IMR-90 (cell line): ENCODE results near the gene MRTFA. TPM values are rescaled to one million over a fixed set of nuclear protein-coding genes. Genes with fewer than 3 reads are reported as not detected.

ENCODE experiments used
- ATAC-seq: fragments of 200-7000 bp; cut with Tn5 transposase; 2 replicates; pipeline ENCODE4 v1.9.1; 2020; ENCODE audit warnings: low read depth, mild to moderate bottlenecking, moderate library complexity
- BruUV-seq: library from RNA; stranded (reverse); fragments of 400-500 nt; replicated peaks from 2 replicates; lab custom pipeline; 2021; lab: Mats Ljungman, UMichigan
- CTCF ChIA-PET: fragments of 300-600 bp; formaldehyde crosslinking; extraction: SDS; loops from one replicate; lab custom pipeline; 2021; ENCODE audit warnings: antibody characterized with exemption; lab: Yijun Ruan, JAX
- POLR2A ChIA-PET: fragments of 300-600 bp; sonication (Branson Sonifier 250); formaldehyde crosslinking; loops from one replicate; lab custom pipeline; 2022; ENCODE audit warnings: antibody characterized with exemption; ENCODE audit not compliant: unreplicated experiment; lab: Charles Lee
- DNase-seq: peaks from one replicate; pipeline ENCODE4 v3.0.0; 2013
- H2AFZ ChIP-seq: replicated peaks from 2 replicates; pipeline ENCODE3; 2013; ENCODE audit warnings: low read length, mild to moderate bottlenecking; ENCODE audit not compliant: poor library complexity
- H2AK5ac ChIP-seq: 2 replicates; pipeline ENCODE4 v1.6.1; 2013; ENCODE audit warnings: low read depth, low read length, inconsistent platforms
- H2AK9ac ChIP-seq: replicated peaks from 2 replicates; pipeline ENCODE3; 2013; ENCODE audit warnings: mild to moderate bottlenecking, low read depth, low read length, moderate library complexity; ENCODE audit not compliant: poor library complexity
- H2BK120ac ChIP-seq: 2 replicates; pipeline ENCODE4 v1.6.1; 2013; ENCODE audit warnings: low read depth, low read length, inconsistent platforms
- H2BK15ac ChIP-seq: 3 replicates; pipeline ENCODE4 v1.6.1; 2013; ENCODE audit warnings: low read depth, low read length, inconsistent platforms
- H2BK20ac ChIP-seq: 2 replicates; pipeline ENCODE4 v1.6.1; 2013; ENCODE audit warnings: low read depth, mild to moderate bottlenecking, inconsistent platforms, low read length, moderate library complexity
- H2BK5ac ChIP-seq: 2 replicates; pipeline ENCODE4 v1.6.1; 2013; ENCODE audit warnings: mild to moderate bottlenecking, low read depth, low read length, inconsistent platforms; ENCODE audit not compliant: poor library complexity, severe bottlenecking
- H3K14ac ChIP-seq: replicated peaks from 2 replicates; pipeline ENCODE4 v1.6.1; 2013; ENCODE audit warnings: low read depth, low read length, inconsistent platforms
- H3K18ac ChIP-seq: 2 replicates; pipeline ENCODE4 v1.6.1; 2013; ENCODE audit warnings: low read depth, low read length, control low read depth
- H3K23ac ChIP-seq: 2 replicates; pipeline ENCODE4 v1.6.1; 2013; ENCODE audit warnings: low read depth, low read length, inconsistent platforms
- H3K27ac ChIP-seq: 2 replicates; pipeline ENCODE4 v1.5.1; 2013; ENCODE audit warnings: mild to moderate bottlenecking, control low read depth, low read length; ENCODE audit not compliant: insufficient read depth
- H3K27me3 ChIP-seq: 2 replicates; pipeline ENCODE4 v1.6.1; 2013; ENCODE audit warnings: low read length; ENCODE audit not compliant: control insufficient read depth, insufficient read depth
- H3K36me3 ChIP-seq: 2 replicates; pipeline ENCODE4 v1.6.1; 2013; ENCODE audit warnings: low read length, mixed read lengths; ENCODE audit not compliant: control insufficient read depth, insufficient read depth
- H3K4ac ChIP-seq: 2 replicates; pipeline ENCODE4 v1.6.1; 2013; ENCODE audit warnings: low read depth, low read length, inconsistent platforms
- H3K4me1 ChIP-seq: 2 replicates; pipeline ENCODE4 v1.6.1; 2013; ENCODE audit warnings: low read length, mixed read lengths; ENCODE audit not compliant: control insufficient read depth, insufficient read depth
- H3K4me2 ChIP-seq: 2 replicates; pipeline ENCODE4 v1.6.1; 2013; ENCODE audit warnings: low read depth, mild to moderate bottlenecking, control low read depth, low read length, moderate library complexity
- H3K4me3 ChIP-seq: 2 replicates; pipeline ENCODE4 v1.5.1; 2013; ENCODE audit warnings: low read depth, mild to moderate bottlenecking, control low read depth, low read length, moderate library complexity; ENCODE audit not compliant: insufficient read depth
- H3K56ac ChIP-seq: 2 replicates; pipeline ENCODE4 v1.6.1; 2013; ENCODE audit warnings: low read length, inconsistent platforms; ENCODE audit not compliant: insufficient read depth; ENCODE audit errors: extremely low read depth
- H3K79me1 ChIP-seq, 2 experiments: 2 replicates each; pipeline ENCODE4 v1.6.1; 2013; ENCODE audit warnings: low read length in 2 of 2, inconsistent platforms in 1 of 2, low read depth in 1 of 2
- H3K9ac ChIP-seq: 2 replicates; pipeline ENCODE4 v1.6.1; 2013; ENCODE audit warnings: low read depth, low read length, control low read depth
- H3K9me1 ChIP-seq: 2 replicates; pipeline ENCODE4 v1.6.1; 2013; ENCODE audit warnings: low read length, inconsistent platforms; ENCODE audit not compliant: insufficient read depth
- H3K9me3 ChIP-seq: 2 replicates; pipeline ENCODE4 v1.6.1; 2013; ENCODE audit warnings: low read length; ENCODE audit not compliant: control insufficient read depth, insufficient read depth
- H4K20me1 ChIP-seq: 2 replicates; pipeline ENCODE4 v1.6.1; 2013; ENCODE audit warnings: low read length, inconsistent platforms; ENCODE audit not compliant: insufficient read depth
- H4K5ac ChIP-seq: 2 replicates; pipeline ENCODE4 v1.6.1; 2013; ENCODE audit warnings: mild to moderate bottlenecking, low read depth, low read length, control low read depth
- H4K8ac ChIP-seq, 2 experiments: 2 replicates each; pipeline ENCODE4 v1.6.1; 2013; ENCODE audit warnings: low read depth in 2 of 2, low read length in 2 of 2, control low read depth in 1 of 2, inconsistent platforms in 1 of 2
- H4K91ac ChIP-seq: 2 replicates; pipeline ENCODE4 v1.6.1; 2013; ENCODE audit warnings: low read depth, low read length, inconsistent platforms; ENCODE audit not compliant: insufficient read depth
- NFE2L2 ChIP-seq: fragments of 150-350 bp; IDR thresholded peaks from 2 replicates; pipeline ENCODE4 v1.6.1; 2016; ENCODE audit warnings: low read depth, mild to moderate bottlenecking, low read length
- dilution Hi-C: fragments of 300-500 bp; cut with HindIII; formaldehyde crosslinking; loops from one replicate; pipeline ENCODE4 v1.14.3; 2018; ENCODE audit warnings: low sequenced_read_pairs; ENCODE audit not compliant: unreplicated experiment
- in situ Hi-C: fragments of 300-500 bp; cut with MboI; formaldehyde crosslinking; loops from 3 replicates; pipeline ENCODE4 v1.14.3; 2019; ENCODE audit warnings: low sequenced_read_pairs, inconsistent platforms, mixed read lengths
- intact Hi-C: fragments of 100-400 bp; cut with micrococcal nuclease; formaldehyde crosslinking; loops from 2 replicates; pipeline ENCODE4 v1.10.0; 2022
- polyA plus RNA-seq, 3 experiments: library from polyadenylated mRNA; depleted of rRNA; stranded (reverse); fragments of >200 nt; gene quantifications; 2 replicates each; pipeline ENCODE4 v1.2.3, GENCODE V29; 2012; ENCODE audit warnings: low replicate concordance in 1 of 3
- total RNA-seq: library from RNA; depleted of rRNA; stranded (reverse); fragments of >200 nt; gene quantifications from 2 replicates; pipeline ENCODE4 v1.2.3, GENCODE V29; 2012

The MRTFA gene
- total and polyA plus RNA-seq, 2 of the 4 experiments (the other 2 are of a cell fraction) = 12.5 to 17.2 TPM

GRCh38 chr22:40482391-40482790 is 154.1 kb downstream of the MRTFA start:
- no peak overlapping the region for H2BK5ac ChIP-seq
- H2AK9ac ChIP-seq = no peak overlapping the region
- no peak overlapping the region for H4K91ac ChIP-seq
- H3K4me2 ChIP-seq = no peak overlapping the region
- no peak for TF ChIP-seq NFE2L2
- H3K9me1 ChIP-seq = peaks cover 31% of the 10 kb centered on the region
- H4K20me1 ChIP-seq = peaks cover 24% of the 10 kb centered on the region
- no peak overlapping the region for H2BK15ac ChIP-seq
- ChIA-PET POLR2A (interaction anchor here (0.6 kb wide), 1 partner anchor 161 kb away, joined by 4 read pairs; no protein-coding TSS in a partner anchor), CTCF (no interaction called here)
- in situ Hi-C loops (no loop called here), intact Hi-C loops (no loop called here), dilution Hi-C loops (no loop called here)
- H2BK120ac ChIP-seq = no peak overlapping the region
- H2BK20ac ChIP-seq = no peak overlapping the region
- no peak for ATAC-seq
- H4K8ac ChIP-seq = no peak overlapping the region
- no peaks in the 10 kb centered on the region for H3K27me3 ChIP-seq
- H3K4me3 ChIP-seq = no peak overlapping the region
- no peak overlapping the region for H3K4ac ChIP-seq
- H3K14ac ChIP-seq = no peak overlapping the region
- no peak overlapping the region for H3K27ac ChIP-seq
- H3K56ac ChIP-seq = no peak overlapping the region
- no peak overlapping the region for H3K23ac ChIP-seq
- peaks cover 23% of the 10 kb centered on the region for H3K4me1 ChIP-seq
- H3K79me1 ChIP-seq = peaks cover 44 to 85% of the 10 kb centered on the region in 2 experiments
- no peak overlapping the region for H4K5ac ChIP-seq
- H3K18ac ChIP-seq = no peak overlapping the region
- peaks cover 3% of the 10 kb centered on the region; the same call in 1 of the 2 replicates for H3K36me3 ChIP-seq
- no peak overlapping the region for H2AK5ac ChIP-seq
- no peak overlapping the region for H2AFZ ChIP-seq
- H3K9me3 ChIP-seq = no peaks in the 10 kb centered on the region
- H3K9ac ChIP-seq = no peak overlapping the region
- no peak for DNase-seq
- no TSS peak for BruUV-seq
